ENCODE measurements around the gene HADH. TPM values are rescaled to one million over a fixed set of nuclear protein-coding genes. Genes with fewer than 3 reads are reported as not detected.

Gene HADH
- total RNA-seq, 1 donor from 2014 or later, result 34.3 TPM

GRCh38 chr4:108013327-108013726 lies 23.6 kb downstream of the HADH start:
- H3K27ac ChIP-seq, result no peak overlapping the region
- peaks cover 0 to 9% of the 10 kb centered on the region in 2 donors for H3K4me1 ChIP-seq
- no peak overlapping the region for H3K4me3 ChIP-seq
- no peaks in the 10 kb centered on the region for H3K27me3 ChIP-seq
- H3K36me3 ChIP-seq, result peaks cover 36 to 56% of the 10 kb centered on the region in 2 donors
- TF ChIP-seq, protein P1, sequence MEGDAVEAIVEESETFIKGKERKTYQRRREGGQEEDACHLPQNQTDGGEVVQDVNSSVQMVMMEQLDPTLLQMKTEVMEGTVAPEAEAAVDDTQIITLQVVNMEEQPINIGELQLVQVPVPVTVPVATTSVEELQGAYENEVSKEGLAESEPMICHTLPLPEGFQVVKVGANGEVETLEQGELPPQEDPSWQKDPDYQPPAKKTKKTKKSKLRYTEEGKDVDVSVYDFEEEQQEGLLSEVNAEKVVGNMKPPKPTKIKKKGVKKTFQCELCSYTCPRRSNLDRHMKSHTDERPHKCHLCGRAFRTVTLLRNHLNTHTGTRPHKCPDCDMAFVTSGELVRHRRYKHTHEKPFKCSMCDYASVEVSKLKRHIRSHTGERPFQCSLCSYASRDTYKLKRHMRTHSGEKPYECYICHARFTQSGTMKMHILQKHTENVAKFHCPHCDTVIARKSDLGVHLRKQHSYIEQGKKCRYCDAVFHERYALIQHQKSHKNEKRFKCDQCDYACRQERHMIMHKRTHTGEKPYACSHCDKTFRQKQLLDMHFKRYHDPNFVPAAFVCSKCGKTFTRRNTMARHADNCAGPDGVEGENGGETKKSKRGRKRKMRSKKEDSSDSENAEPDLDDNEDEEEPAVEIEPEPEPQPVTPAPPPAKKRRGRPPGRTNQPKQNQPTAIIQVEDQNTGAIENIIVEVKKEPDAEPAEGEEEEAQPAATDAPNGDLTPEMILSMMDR (IDR thresholded peaks at IDR 0.05), result no peak
- intact Hi-C loops (cut with DNase I), result loop anchor here (10.0 kb wide), 1 partner anchor 161 kb away; no protein-coding TSS in a partner anchor
- DNase-seq (ENCODE audit: low spot score in 2 of 2), result no peak
- H3K9me3 ChIP-seq, result no peaks in the 10 kb centered on the region

GRCh38 chr4:108013955-108014354 lies 24.3 kb downstream of the HADH start:
- Histone ChIP-seq H3K9me3 (no peaks in the 10 kb centered on the region), H3K4me3 (no peak overlapping the region), H3K36me3 (peaks cover 36 to 56% of the 10 kb centered on the region in 2 donors), H3K27me3 (no peaks in the 10 kb centered on the region), H3K4me1 (peaks cover 0 to 4% of the 10 kb centered on the region in 2 donors), H3K27ac (no peak overlapping the region)
- DNase-seq (ENCODE audit: low spot score in 2 of 2), result no peak
- intact Hi-C loops (cut with DNase I), result loop anchor here (10.0 kb wide), 1 partner anchor 161 kb away; no protein-coding TSS in a partner anchor
- TF ChIP-seq, protein P1 (IDR thresholded peaks at IDR 0.05), result no peak

DNA sequence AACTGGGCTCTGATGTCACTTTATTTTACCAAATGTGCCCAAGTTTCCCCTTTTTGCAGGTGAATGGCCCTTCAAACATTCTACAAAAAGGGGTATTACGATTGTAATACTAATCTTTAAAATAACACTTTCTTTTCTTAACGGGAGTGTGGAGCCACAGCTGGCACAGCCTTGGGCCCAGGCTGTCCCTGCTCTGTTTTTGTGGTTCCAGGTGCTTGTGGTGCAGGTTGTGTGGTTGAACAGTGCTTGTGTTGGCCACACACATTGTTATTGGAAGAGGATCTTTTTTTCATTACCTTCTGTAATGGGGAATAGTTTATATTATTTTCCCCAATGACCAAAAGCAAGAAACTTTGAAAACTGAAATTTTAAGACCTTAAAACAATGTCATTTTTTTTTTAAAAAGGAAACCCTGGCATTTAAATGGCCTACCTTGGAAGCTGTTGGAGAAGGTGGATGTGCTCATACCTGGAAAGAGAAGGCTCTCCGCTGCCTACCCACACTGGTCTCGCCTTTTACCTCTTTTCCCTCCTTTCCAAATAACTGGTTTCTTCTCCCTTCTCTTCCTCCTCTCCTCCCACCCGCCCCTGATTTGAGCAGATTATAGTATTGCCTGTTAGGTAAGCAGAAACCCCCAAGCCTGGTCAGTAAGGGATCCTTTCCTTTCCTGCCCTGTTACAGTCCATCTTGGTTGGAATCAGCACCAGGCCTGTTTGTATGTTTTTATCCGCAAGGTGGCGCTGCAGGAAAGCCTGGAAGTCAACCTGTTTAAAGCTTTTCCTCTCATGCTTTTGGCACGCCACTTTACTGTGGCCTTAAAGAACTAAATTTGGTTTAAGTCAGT lies 28.6 kb downstream of the HADH start:
- Histone ChIP-seq H3K9me3 (no peaks in the 10 kb centered on the region), H3K27ac (no peak overlapping the region), H3K36me3 (peaks cover 45 to 61% of the 10 kb centered on the region in 2 donors), H3K4me3 (no peak overlapping the region), H3K4me1 (no peaks in the 10 kb centered on the region), H3K27me3 (no peaks in the 10 kb centered on the region)
- DNase-seq (ENCODE audit: low spot score in 2 of 2), result peak in 1 of 2 donors; percentile 91
- intact Hi-C loops (cut with DNase I), result loop anchor here (1.0 to 10.0 kb wide), 3 partner anchors 87 to 554 kb away; partner anchors contain the start of gene CYP2U1
- TF ChIP-seq, protein P1 (IDR thresholded peaks at IDR 0.05), result peak; percentile 65 to 87 (median 80)

DNA sequence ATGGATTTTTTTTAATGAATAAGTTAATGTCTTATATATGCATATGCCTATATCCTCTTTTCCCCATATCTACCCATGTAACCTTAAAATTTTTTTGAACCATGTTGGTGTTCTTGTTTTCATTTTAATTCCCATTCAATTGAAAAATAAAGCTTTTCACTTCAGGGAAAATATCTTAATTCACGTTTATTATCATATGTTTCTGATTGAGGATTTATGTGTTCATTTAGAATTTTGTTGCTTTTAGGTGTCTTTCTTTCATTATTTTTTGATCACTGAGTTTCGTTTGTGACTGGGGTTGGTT lies 29.1 kb downstream of the HADH start:
- H3K27me3 ChIP-seq, result no peaks in the 10 kb centered on the region
- H3K4me1 ChIP-seq, result no peaks in the 10 kb centered on the region
- H3K4me3 ChIP-seq, result no peak overlapping the region
- H3K36me3 ChIP-seq, result peaks cover 50 to 62% of the 10 kb centered on the region in 2 donors
- TF ChIP-seq, protein P1 (IDR thresholded peaks at IDR 0.05), result no peak
- no peaks in the 10 kb centered on the region for H3K9me3 ChIP-seq
- no peak overlapping the region for H3K27ac ChIP-seq
- no peak for DNase-seq (ENCODE audit: low spot score in 2 of 2)
- intact Hi-C loops (cut with DNase I), result loop anchor here (1.0 to 10.0 kb wide), 3 partner anchors 88 to 553 kb away; partner anchors contain the start of gene CYP2U1

- TF ChIP-seq, protein P1 (IDR thresholded peaks at IDR 0.05), result no peak
- H3K36me3 ChIP-seq, result peaks cover 73 to 80% of the 10 kb centered on the region in 2 donors
Observed at GRCh38 chr4:108024085-108024877, 34.6 kb downstream of the HADH start.

More at GRCh38 chr4:108024085-108024877, 34.6 kb downstream of the HADH start:
- H3K27me3 ChIP-seq, result no peaks in the 10 kb centered on the region
- H3K27ac ChIP-seq, result no peak overlapping the region
- DNase-seq (ENCODE audit: low spot score in 2 of 2), result no peak
- no peaks in the 10 kb centered on the region for H3K9me3 ChIP-seq
- no peak overlapping the region for H3K4me3 ChIP-seq
- intact Hi-C loops (cut with DNase I), result no loop called here
- no peaks in the 10 kb centered on the region for H3K4me1 ChIP-seq

All from ascending aorta (tissue), 2 donors.